NCI-H446 treated with DMSO at 0.1 percent for 48 hours (cell line): ENCODE results near the gene PNMA6A.
"Not testable (repeated sequence)": the region's sequence is repeated elsewhere in the genome, so short reads cannot be mapped to it uniquely, and the experiment has no call there.

Experiments
- DNase-seq: peaks from one replicate; lab custom pipeline; 2025; lab: John Stamatoyannopoulos, UW

PNMA6A gene

DNA sequence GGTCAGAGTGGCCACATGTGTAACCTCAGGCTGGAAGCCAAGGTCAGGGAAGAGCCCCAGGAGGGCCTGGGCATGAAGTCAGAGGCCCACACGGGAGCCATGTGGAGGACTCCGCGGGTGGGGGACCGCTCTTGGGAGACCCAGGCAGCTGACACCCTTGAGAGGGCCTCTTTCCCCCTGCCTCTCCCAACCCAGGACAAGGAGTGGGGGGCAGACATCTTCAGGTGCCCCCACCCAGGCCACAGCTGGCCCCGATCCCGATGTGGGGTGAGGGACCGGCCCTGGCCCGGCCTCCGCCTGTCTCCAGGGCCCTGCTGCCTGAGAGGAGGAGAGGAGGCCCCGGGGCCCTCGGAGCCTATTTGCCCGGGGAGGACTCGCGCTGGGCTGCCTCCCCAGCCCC, 3.1 kb downstream of the PNMA6A start:
- DNase-seq: no peak

DNA sequence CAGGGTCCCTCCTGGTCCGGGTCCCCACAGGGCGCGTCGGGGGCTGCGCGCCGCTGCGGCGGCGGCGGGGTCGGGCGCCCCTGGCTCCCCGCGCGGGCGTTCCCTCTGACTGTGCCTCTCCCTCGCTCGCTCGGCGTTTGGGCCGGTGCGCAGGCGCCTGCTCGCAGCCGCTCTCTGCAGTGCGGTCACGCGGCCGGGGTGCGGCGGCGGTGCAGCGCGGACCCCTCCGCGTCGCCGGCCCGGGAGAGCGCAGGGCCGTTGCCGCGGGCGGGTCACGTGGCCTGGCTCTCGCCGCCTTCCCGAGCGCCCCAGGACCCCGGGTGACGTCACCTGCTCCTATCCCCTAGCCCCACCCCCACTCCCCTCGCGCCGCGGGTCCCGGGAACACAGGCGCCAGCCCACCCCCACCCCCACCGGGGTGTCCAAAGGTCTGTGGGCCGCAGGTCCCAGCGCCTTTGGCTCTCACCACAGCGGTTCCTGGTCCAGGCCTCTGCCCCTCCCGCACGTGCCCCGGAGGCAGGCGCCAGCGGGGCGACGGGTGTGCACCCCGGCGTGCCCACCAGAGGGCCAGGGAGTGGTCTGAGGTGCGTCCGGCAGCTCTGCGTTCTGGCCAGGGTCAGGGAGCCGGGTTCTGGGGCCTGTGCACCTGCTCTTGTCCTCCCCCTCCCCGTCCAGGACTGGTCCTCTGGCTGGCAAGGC, 5.3 kb downstream of the PNMA6A start:
- DNase-seq: not testable (repeated sequence)

DNA sequence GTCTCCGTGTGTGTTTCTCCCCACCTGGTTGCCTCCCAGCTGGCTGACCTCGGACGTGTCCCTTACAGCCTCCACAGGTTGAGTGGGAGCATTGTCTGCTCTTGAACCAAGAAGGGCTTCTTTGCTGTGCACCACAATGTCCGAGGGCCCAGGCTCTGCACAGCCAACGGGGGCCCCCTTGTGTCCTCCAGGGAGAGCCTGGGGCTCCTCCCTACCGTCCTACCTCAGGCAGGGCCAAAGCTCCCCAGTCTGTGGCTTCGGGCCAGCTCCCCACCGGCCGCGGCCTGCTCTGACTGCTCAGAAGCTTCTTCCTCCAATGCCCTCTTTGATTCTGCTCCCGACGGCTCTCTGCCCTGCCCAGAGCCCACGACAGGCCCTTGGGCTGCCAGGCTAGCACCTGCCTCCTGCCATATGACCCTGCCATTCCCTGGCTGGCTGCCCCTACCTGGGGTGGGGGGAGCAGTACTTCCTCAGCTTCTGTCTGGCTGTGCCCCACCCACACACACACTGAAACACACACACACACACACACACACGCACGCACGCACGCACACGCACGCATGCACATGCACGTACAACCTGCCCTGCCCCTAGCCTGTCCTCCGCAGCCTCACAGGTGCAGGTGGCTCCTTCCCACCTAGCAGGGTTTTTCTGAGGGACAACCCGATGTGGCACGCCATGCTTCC, 11.1 kb downstream of the PNMA6A start:
- not testable (repeated sequence) for DNase-seq

DNA sequence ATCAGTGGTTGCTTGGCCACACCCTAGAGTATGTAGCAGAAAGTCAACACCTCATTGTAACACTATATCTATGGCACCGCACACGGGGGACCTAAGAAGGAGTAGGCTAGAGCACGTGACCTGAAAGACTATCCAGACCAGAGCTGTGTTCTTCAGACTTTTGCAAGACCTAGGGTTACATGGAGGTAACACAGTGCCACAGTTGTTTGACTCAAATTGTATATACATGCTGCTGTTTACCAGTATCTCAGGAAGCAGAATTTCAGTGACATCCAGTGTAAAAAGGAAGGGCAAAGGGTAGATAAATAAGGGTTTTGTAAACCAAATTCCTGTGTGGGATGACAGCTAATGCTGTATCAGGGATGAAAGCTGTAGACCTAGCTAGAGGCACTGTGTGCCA, 30.2 kb downstream of the PNMA6A start:
- DNase-seq: no peak

DNA sequence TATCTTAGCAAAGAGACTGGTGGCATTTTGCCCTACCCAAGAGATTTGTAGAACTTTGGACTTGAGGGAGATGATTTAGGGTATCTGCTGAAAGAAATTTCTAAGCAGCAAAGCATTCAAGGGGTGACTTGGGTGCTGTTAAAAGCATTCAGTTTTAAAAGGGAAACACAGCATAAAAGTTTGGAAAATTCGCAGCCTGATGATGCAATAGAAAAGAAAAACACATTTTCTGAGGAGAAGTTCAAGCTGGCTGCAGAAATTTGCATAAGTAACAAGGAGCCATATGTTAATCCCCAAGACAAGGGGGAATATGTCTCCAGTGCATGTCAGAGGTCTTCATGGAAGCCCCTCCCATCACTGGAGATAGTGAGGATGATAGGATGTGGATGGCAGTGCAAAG, 32.7 kb downstream of the PNMA6A start:
- not testable (repeated sequence) for DNase-seq

DNA sequence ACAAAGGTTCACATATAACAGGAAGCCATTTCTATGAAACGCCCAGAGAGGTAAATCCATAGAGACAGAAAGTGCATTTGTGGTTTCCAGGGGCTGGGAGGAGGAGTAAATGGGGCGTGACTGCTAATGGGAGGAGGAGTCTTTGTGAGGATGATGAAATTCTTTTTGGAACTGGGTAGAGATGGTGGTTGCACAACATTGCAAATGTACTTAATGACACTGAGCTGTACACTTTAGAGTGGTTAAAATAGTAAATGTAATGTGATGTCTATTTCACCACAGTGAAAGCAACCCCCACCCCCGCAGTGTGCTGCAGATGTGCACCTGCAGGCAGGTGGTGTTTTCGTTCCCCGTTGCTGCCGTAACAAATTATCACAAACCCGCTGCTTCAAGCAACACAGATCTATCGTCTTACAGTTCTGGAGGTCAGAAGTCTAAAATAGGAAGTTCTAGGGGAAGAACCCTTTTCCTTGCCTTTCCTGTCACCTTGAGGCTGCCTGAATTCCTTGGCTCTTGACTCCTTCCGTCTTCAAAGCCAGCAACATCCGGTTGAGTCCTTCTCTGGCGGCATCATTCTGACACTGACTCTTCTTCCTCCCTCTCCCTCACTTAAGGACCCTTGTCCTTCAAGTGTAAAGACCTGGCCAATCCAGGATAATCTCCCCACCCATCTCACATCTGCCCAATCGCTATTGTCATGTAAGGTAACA, 34.0 kb downstream of the PNMA6A start:
- not testable (repeated sequence) for DNase-seq

DNA sequence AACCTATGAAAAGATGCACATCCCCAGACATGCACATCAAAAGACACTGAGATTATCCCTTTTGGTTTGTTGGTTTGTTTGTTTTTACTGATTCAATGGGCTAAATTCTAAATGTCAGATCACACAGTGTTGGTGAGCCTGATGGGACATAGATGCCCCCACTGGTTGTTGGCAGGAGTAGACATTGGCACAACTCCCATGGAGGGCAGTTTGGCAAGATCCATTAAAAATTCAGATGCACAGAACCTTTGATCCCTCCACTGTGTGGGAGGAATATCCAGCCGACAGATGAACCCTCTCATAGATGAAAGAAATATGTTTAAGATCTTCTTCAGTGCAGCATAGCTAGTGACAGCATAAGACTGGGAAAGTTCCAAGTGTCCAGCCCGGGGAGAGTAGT, 38.5 kb downstream of the PNMA6A start:
- not testable (repeated sequence) for DNase-seq

DNA sequence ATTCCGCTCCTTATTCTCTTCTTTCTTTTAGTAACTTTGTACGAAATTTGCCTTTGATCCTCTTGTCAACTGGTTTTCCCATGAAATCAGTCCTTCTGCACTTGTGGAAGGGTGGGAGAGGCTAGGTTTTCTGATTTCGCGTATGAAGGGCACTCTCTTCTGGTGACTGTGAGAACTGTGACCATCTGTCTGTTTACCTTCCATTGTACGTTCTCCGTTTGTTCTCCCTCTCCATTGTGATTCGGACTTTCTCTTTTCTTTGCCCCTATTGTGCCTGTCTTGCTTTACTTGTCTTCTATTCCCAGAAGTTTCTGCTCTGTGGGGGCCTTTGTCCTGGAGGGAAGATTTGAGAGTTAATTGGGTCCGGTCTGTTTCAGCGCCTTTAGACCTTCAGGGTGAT, 41.6 kb downstream of the PNMA6A start:
- DNase-seq: not testable (repeated sequence)

DNA sequence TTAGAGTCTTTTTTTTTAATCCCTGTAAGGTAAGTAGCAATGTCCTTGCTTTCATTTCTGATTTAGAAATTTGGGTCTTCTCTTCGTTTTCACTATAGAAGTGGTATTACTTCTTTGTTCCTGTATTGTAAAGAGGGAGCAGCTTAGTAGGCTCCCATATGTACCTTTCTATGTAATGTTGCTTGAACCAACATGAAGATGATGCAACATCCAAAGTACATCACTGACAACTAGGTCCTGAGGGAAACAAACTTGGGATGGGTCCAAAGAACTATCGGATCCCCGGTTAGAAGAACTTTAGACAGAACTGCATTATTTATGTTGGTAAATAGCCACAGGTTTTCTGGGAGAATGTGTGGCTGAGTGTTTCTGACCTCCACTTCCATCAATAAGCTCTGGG, 45.5 kb downstream of the PNMA6A start:
- not testable (repeated sequence) for DNase-seq

DNA sequence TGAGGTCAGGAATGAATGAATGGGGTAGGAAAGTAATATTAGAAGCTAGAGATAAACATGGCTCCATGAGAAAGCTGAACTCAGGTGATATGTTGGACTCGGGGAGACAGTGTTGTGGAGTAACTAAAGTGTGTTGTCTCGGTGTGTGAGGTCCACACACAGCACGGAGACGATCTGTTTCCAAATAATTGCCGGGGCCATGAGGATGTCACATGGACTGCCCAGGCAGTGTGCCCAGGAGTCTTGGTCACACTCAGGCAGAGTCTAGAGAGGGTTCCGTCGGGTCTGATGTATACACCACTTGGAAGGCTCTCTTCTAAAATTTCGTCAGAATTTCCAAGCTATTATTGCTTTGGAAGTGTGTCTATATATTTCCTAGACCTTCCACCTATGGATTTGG, 48.0 kb downstream of the PNMA6A start:
- DNase-seq: not testable (repeated sequence)

DNA sequence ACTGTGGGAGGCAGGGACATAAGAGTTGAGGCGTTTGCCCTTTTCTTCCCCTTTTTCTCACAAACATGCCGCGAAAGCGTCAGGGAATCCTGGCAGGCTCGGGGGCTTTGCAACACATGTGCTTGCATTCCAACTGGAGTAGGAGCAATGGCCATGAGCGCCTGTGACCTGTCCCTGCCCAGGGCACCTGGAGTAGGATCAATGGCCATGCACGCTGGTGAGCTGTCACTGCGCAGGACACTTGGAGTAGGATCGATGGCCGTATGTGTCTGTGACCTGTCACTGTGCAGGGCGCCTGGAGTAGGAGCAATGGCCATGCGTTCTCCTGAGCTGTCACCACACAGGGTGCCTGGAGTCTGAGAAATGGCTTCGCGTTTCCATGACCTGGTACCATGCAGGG, 51.2 kb downstream of the PNMA6A start:
- not testable (repeated sequence) for DNase-seq
